ENCODE results near the gene MDGA2. TPM values are rescaled to one million over a fixed set of nuclear protein-coding genes. Genes with fewer than 3 reads are reported as not detected.

The MDGA2 gene
- total RNA-seq, 1 donor from 2014 or later = 0.17 TPM

DNA sequence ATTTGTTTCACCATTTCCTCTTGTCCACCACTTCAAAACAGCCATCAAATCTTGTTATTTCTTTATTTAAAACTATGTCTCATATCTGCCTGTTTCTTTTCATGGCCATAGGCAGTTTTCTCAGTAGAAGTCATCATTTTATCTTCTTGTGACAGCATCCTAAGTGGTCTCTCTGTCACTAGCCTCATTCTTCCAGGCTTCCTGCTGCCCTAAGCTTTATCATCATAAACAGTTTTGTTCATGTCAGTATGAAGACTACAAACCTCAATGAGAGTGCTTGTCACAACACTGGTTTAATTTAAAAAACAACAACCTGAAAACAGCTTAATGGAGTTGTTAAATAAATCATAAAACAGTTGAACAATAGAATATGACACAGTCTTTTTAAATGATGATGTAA is 636.1 kb downstream of the MDGA2 start:
- Mint-ChIP-seq H3K27ac (ENCODE audit: unreplicated experiment) (no peak overlapping the region), H3K4me1 (ENCODE audit: low read depth) (no peaks in the 10 kb centered on the region), H3K36me3 (ENCODE audit: low read depth) (no peaks in the 10 kb centered on the region), H3K27me3 (ENCODE audit: low read depth) (peaks cover 13% of the 10 kb centered on the region), H3K4me3 (ENCODE audit: unreplicated experiment) (no peak overlapping the region), H3K9me3 (ENCODE audit: low read depth) (no peaks in the 10 kb centered on the region)
- DNase-seq (ENCODE audit: low spot score) = no peak
- TF ChIP-seq, protein P1, sequence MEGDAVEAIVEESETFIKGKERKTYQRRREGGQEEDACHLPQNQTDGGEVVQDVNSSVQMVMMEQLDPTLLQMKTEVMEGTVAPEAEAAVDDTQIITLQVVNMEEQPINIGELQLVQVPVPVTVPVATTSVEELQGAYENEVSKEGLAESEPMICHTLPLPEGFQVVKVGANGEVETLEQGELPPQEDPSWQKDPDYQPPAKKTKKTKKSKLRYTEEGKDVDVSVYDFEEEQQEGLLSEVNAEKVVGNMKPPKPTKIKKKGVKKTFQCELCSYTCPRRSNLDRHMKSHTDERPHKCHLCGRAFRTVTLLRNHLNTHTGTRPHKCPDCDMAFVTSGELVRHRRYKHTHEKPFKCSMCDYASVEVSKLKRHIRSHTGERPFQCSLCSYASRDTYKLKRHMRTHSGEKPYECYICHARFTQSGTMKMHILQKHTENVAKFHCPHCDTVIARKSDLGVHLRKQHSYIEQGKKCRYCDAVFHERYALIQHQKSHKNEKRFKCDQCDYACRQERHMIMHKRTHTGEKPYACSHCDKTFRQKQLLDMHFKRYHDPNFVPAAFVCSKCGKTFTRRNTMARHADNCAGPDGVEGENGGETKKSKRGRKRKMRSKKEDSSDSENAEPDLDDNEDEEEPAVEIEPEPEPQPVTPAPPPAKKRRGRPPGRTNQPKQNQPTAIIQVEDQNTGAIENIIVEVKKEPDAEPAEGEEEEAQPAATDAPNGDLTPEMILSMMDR (IDR thresholded peaks at IDR 0.05) = no peak

DNA sequence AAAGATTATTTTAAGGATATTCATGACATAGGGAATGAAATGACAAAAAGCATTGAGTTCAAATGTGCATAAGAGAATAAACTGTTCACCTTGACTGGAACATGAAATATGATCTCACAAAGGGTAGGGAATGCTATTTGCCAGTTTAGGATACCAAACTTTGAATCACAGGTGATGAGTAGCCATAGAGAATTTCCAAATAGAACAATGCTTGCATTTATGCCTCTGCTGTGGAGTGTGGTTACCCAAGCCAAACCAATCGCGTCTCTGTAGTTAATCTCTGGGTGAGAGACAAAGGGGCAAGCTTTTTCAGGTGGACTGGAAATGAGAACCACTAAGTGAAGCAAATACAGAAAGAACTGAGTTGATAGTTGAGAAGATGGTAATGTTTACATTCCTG is 652.7 kb downstream of the MDGA2 start:
- H3K4me1 Mint-ChIP-seq (ENCODE audit: low read depth) = no peaks in the 10 kb centered on the region
- TF ChIP-seq, protein P1 (IDR thresholded peaks at IDR 0.05) = no peak
- H3K9me3 Mint-ChIP-seq (ENCODE audit: low read depth) = no peaks in the 10 kb centered on the region
- no peaks in the 10 kb centered on the region for H3K36me3 Mint-ChIP-seq (ENCODE audit: low read depth)
- H3K27ac Mint-ChIP-seq (ENCODE audit: unreplicated experiment) = no peak overlapping the region
- DNase-seq (ENCODE audit: low spot score) = no peak
- no peak overlapping the region for H3K4me3 Mint-ChIP-seq (ENCODE audit: unreplicated experiment)
- peaks cover 6% of the 10 kb centered on the region for H3K27me3 Mint-ChIP-seq (ENCODE audit: low read depth)

DNA sequence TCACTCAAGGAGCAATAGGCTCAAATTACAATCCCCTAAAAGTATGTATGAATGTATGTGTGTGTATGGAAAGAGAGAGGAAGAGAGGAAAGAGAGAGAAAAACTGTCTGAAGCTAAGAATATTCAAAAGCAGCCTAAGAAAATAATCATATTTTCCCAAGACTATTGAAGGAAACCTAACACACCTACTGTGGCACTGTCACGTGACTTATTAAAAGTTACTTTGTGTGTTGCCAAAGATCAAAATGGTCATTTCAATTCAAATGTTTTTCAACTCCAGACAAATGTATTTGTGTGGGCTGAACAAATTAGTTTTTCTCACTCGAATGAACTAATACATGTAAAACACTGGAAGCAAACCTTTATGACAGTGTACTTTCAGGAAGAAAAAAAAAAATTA is 654.9 kb downstream of the MDGA2 start:
- TF ChIP-seq, protein P1 (IDR thresholded peaks at IDR 0.05) = no peak
- H3K27me3 Mint-ChIP-seq (ENCODE audit: low read depth) = peaks cover 6% of the 10 kb centered on the region
- no peaks in the 10 kb centered on the region for H3K9me3 Mint-ChIP-seq (ENCODE audit: low read depth)
- H3K4me3 Mint-ChIP-seq (ENCODE audit: unreplicated experiment) = no peak overlapping the region
- H3K4me1 Mint-ChIP-seq (ENCODE audit: low read depth) = no peaks in the 10 kb centered on the region
- no peak for DNase-seq (ENCODE audit: low spot score)
- H3K36me3 Mint-ChIP-seq (ENCODE audit: low read depth) = no peaks in the 10 kb centered on the region
- no peak overlapping the region for H3K27ac Mint-ChIP-seq (ENCODE audit: unreplicated experiment)

DNA sequence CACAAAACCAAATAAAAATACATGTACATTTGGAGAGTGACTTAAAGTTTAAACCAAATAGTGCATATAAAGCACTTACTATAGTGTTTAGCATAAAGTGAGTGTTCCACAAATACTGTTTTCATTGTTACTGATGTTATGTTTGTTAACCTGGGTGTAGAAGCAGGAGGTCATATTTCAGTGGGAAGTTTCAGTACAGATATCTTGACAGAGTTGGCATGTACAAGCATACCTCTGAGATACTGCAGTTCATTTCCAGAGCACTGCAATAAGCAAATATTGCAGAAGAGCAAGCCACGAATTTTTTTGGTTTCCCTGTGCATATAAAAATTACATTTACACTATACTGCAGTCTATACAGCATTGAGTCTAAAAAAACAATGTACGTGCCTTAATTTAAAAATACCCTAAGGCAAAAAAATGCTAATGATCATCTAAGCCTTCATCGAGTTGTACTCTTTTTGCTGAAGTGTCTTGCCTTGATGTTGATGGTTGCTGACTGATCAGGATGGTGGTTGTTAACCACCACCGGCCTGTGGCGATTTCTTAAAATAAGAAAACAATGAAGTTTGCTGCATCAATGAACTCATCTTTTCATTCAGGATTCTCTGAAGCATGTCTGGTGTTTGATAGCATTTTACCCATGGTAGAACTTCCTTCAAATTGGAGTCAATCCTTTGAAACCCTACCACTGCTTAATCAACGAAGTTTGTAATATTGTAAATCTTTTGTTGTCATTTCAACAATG is 662.7 kb downstream of the MDGA2 start:
- Mint-ChIP-seq H3K9me3 (ENCODE audit: low read depth) (no peaks in the 10 kb centered on the region), H3K4me3 (ENCODE audit: unreplicated experiment) (no peak overlapping the region), H3K27ac (ENCODE audit: unreplicated experiment) (no peak overlapping the region), H3K27me3 (ENCODE audit: low read depth) (peaks cover 2% of the 10 kb centered on the region), H3K4me1 (ENCODE audit: low read depth) (no peaks in the 10 kb centered on the region), H3K36me3 (ENCODE audit: low read depth) (no peaks in the 10 kb centered on the region)
- TF ChIP-seq, protein P1 (IDR thresholded peaks at IDR 0.05) = no peak
- no peak for DNase-seq (ENCODE audit: low spot score)

DNA sequence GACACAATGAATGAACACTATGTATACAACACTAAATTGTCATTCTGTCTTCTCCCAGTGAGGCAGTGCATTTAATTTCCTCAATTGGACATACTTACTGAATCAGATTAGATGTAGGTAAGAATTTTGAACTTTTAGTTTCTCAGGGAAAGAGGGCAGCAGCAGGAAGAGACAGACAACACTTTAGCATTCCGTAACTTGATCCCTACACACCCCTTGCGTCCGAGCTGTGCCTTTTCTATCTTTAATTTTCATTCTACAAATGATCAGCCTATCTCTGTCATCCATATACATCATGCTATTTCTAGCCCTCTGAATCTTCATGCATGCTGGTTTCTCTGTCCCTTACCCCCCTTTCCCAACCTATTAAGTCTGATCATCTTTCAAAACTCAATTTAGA is 665.8 kb downstream of the MDGA2 start:
- Mint-ChIP-seq H3K36me3 (ENCODE audit: low read depth) (no peaks in the 10 kb centered on the region), H3K27ac (ENCODE audit: unreplicated experiment) (no peak overlapping the region), H3K9me3 (ENCODE audit: low read depth) (no peaks in the 10 kb centered on the region), H3K4me1 (ENCODE audit: low read depth) (no peaks in the 10 kb centered on the region), H3K27me3 (ENCODE audit: low read depth) (peaks cover 2% of the 10 kb centered on the region), H3K4me3 (ENCODE audit: unreplicated experiment) (no peak overlapping the region)
- TF ChIP-seq, protein P1 (IDR thresholded peaks at IDR 0.05) = no peak
- no peak for DNase-seq (ENCODE audit: low spot score)

Data from chondrocyte (in vitro differentiated cells).